Measurements from ENCODE around the gene SDK2. TPM values are rescaled to one million over a fixed set of nuclear protein-coding genes. Genes with fewer than 3 reads are reported as not detected.

Gene SDK2
- total and polyA plus RNA-seq, 2 of the 8 experiments (the other 6 are each of a cell fraction or from before 2014, with no cell fraction given), result 3.9 to 4.1 TPM

DNA sequence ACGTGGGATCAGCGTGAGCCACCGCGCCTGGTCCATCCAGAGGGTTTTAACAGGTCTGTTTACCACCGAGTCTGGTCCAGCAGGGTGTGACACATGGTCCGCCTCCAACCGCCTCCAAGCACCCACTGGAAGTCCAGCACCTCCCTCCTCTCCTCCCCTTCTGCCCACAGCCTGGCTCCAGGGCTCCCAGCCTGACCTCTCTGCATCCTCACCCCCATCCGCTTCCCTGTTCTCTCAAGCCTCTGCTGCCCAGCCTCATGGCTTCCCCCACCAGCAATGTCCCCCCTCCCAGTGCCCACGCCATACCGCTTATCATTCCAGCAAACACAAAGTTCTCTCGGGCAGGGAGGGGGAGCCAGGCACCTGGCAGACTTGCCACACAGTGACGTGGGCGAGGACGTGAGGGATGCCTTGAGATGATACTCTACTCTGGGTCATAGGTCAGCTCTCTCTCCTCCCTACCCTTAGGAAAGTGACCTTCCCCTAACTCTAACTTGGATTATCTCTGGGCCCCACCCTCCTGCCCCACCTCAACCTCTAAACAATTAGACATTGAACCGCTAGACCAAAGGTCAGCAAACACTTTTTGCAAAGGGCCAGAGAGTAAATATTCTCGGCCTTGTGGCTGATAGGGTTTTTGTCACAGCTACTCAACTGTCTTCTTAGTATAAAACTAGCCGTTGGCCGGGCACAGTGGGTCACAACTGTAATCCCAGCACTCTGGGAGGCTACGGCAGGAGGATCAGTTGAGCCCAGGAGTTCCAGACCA, 355.5 kb downstream of the SDK2 start (continued):
- TF ChIP-seq ASH2L (IDR thresholded peaks at IDR 0.05; ENCODE audit: low read length) (no peak), RNF2 (IDR thresholded peaks at IDR 0.05; ENCODE audit: borderline replicate concordance, low read depth, low read length, missing control alignments, poor library complexity, severe bottlenecking) (no peak), CREB1 (IDR thresholded peaks at IDR 0.05) (no peak), CTBP2 (IDR thresholded peaks at IDR 0.05; ENCODE audit: borderline replicate concordance, insufficient read depth, insufficient read length, low read length) (no peak), CHD2 (IDR thresholded peaks at IDR 0.05; ENCODE audit: low read length) (no peak), POU5F1 (IDR thresholded peaks at IDR 0.05; ENCODE audit: low read depth, low read length) (no peak)
